HG03565 (cell line): Measurements from ENCODE around the gene P4HA1.

Source experiments
- ATAC-seq: cut with Tn5 transposase; IDR thresholded peaks from one replicate; pipeline ENCODE4 v1.9.1; 2021; ENCODE audit warnings: mild to moderate bottlenecking, moderate library complexity; ENCODE audit not compliant: unreplicated experiment

Gene P4HA1

GRCh38 chr10:72981028-72981881 is 115.4 kb downstream of the P4HA1 start:
- no peak for ATAC-seq

DNA sequence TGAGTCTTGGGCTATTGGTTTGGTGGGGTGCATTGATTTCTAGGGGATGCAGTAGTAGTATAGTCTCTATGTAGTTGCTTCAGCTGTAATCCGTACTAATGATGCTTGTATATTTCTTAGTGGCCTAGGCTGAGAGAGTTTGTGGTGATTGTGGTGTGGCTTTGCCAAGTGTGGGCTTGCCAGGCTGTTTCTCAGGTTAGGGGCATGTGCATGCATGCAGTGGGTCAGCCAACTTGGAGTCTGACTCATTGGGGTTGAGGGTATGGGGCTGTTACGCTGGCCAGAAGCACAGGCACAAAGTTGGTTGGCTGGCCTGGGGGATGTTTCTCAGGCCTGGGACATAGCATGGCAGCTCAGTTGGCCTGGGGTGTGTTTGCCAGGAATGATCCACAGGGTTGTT is 116.3 kb downstream of the P4HA1 start:
- no peak for ATAC-seq

GRCh38 chr10:72979709-72980108 is 117.0 kb downstream of the P4HA1 start:
- no peak for ATAC-seq

DNA sequence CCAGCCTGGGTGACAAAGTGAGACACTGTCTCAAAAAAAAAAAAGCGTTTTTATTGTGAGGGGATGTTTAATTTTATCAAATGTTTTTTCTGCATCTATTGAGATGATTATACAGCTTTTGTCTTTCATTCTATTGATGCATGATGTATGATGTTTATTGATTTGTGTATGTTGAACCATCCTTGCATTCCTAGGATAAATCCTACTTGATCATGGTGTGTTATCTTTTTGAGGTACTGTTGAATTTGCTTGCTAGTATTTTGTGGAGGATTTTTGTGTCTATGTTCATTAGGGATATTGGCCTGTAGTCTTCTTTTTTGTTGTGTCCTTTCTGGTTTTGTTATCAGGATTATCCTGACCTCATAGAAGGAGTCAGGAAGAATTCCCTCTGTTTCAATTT is 119.8 kb downstream of the P4HA1 start:
- no peak for ATAC-seq
